Neural cell (in vitro differentiated cells): Measurements from ENCODE around the gene OLFM1. TPM values are rescaled to one million over a fixed set of nuclear protein-coding genes. Genes with fewer than 3 reads are reported as not detected.
A peak's percentile ranks its signal among the peaks of the same experiment; 100 is the strongest.

ENCODE experiments used
- H2AFZ ChIP-seq: fragments of 200-600, 300-800 bp; sonication (generic), shearing (Covaris generic); 2 replicates; pipeline ENCODE4 v1.6.0; 2014; ENCODE audit warnings: low read depth, mild to moderate bottlenecking, antibody characterized with exemption, low read length, moderate library complexity
- H3F3A ChIP-seq: fragments of 200-600 bp; shearing (Covaris generic); 2 replicates; pipeline ENCODE4 v1.6.1; 2016; ENCODE audit warnings: mild to moderate bottlenecking, moderate library complexity, mixed read lengths, antibody characterized with exemption, low read length; ENCODE audit not compliant: insufficient read depth, poor library complexity, severe bottlenecking
- H3K27ac ChIP-seq: fragments of 200-600, 300-800 bp; sonication (generic), shearing (Covaris generic); 2 replicates; pipeline ENCODE4 v1.5.1; 2014; ENCODE audit warnings: mild to moderate bottlenecking, low read length, moderate library complexity
- H3K27me3 ChIP-seq: fragments of 300-800, 200-600 bp; sonication (generic), shearing (Covaris generic); 2 replicates; pipeline ENCODE4 v1.6.0; 2014; ENCODE audit warnings: mild to moderate bottlenecking, low read depth, low read length, moderate library complexity; ENCODE audit not compliant: insufficient read depth
- H3K36me3 ChIP-seq: fragments of 300-800, 200-600 bp; sonication (generic), shearing (Covaris generic); 2 replicates; pipeline ENCODE4 v1.5.1; 2014; ENCODE audit warnings: mild to moderate bottlenecking, antibody characterized with exemption, low read length, moderate library complexity; ENCODE audit not compliant: insufficient read depth
- H3K4me2 ChIP-seq: fragments of 300-800, 200-600 bp; sonication (generic), shearing (Covaris generic); 2 replicates; pipeline ENCODE4 v1.6.0; 2014; ENCODE audit warnings: mild to moderate bottlenecking, low read length
- H3K4me3 ChIP-seq: fragments of 300-800, 200-600 bp; sonication (generic), shearing (Covaris generic); 2 replicates; pipeline ENCODE4 v1.5.1; 2014; ENCODE audit warnings: mild to moderate bottlenecking, low read length, moderate library complexity
- H3K79me2 ChIP-seq: fragments of 200-600 bp; shearing (Covaris generic); replicated peaks from 2 replicates; pipeline ENCODE4 v1.6.0; 2014; ENCODE audit warnings: mild to moderate bottlenecking, low read length, moderate library complexity; ENCODE audit not compliant: insufficient read depth
- H3K9ac ChIP-seq: fragments of 300-800, 200-600 bp; sonication (generic), shearing (Covaris generic); 2 replicates; pipeline ENCODE4 v1.6.1; 2016; ENCODE audit warnings: mild to moderate bottlenecking, low read length, mixed read lengths
- H3K9me2 ChIP-seq: fragments of 200-600 bp; shearing (Covaris generic); 2 replicates; pipeline ENCODE4 v1.6.1; 2016; ENCODE audit warnings: mild to moderate bottlenecking, low read length, mixed read lengths; ENCODE audit not compliant: insufficient read depth
- H3K9me3 ChIP-seq: fragments of 200-600, 300-800 bp; sonication (generic), shearing (Covaris generic); 2 replicates; pipeline ENCODE4 v1.6.1; 2016; ENCODE audit warnings: mild to moderate bottlenecking, mixed run types, low read length, moderate library complexity, mixed read lengths
- H4K20me1 ChIP-seq: fragments of 200-600 bp; shearing (Covaris generic); 2 replicates; pipeline ENCODE4 v1.6.1; 2016; ENCODE audit warnings: mild to moderate bottlenecking, mixed run types; ENCODE audit not compliant: insufficient read depth
- CTCF ChIP-seq: fragments of 450-650 bp; IDR thresholded peaks from 2 replicates; pipeline ENCODE4 v1.5.1; 2014; ENCODE audit warnings: antibody characterized with exemption, mild to moderate bottlenecking, moderate library complexity; ENCODE audit not compliant: poor library complexity, severe bottlenecking
- MXI1 ChIP-seq: fragments of 450-650 bp; conservative IDR thresholded peaks from 2 replicates; pipeline ENCODE4 v1.6.1; 2014; ENCODE audit warnings: antibody characterized with exemption, mild to moderate bottlenecking; ENCODE audit not compliant: poor library complexity, severe bottlenecking
- POLR2AphosphoS5 ChIP-seq: IDR thresholded peaks from 2 replicates; pipeline ENCODE4 v1.6.1; 2012
- RAD21 ChIP-seq: fragments of 450-650 bp; conservative IDR thresholded peaks from 2 replicates; pipeline ENCODE4 v1.6.1; 2014; ENCODE audit warnings: antibody characterized with exemption, mild to moderate bottlenecking, moderate library complexity
- REST ChIP-seq: IDR thresholded peaks from 2 replicates; pipeline ENCODE4 v1.6.1; 2012; ENCODE audit warnings: borderline replicate concordance
- SMC3 ChIP-seq: fragments of 450-650 bp; conservative IDR thresholded peaks from 2 replicates; pipeline ENCODE4 v1.6.1; 2014; ENCODE audit warnings: antibody characterized with exemption, mild to moderate bottlenecking, moderate library complexity; ENCODE audit not compliant: poor library complexity
- TAF1 ChIP-seq: IDR thresholded peaks from 2 replicates; pipeline ENCODE4 v1.6.1; 2012; ENCODE audit warnings: low read depth
- polyA plus RNA-seq: library from polyadenylated mRNA; depleted of rRNA; stranded (reverse); fragments of >200 nt; gene quantifications from 2 replicates; pipeline ENCODE4 v1.2.3, GENCODE V29; 2014

The OLFM1 gene
- polyA plus RNA-seq, 1 donor from 2014 or later = 102 TPM

- Histone ChIP-seq H2AFZ (no peak overlapping the region), H3K36me3 (no peaks in the 10 kb centered on the region), H3K9ac (no peak overlapping the region), H3K9me2 (no peaks in the 10 kb centered on the region), H3K27ac (no peak overlapping the region), H3K9me3 (no peaks in the 10 kb centered on the region), H3K4me3 (no peak overlapping the region), H4K20me1 (no peaks in the 10 kb centered on the region), H3F3A (no peaks in the 10 kb centered on the region), H3K27me3 (no peaks in the 10 kb centered on the region), H3K79me2 (no peaks in the 10 kb centered on the region), H3K4me2 (no peak overlapping the region)
- TF ChIP-seq TAF1 (no peak), POLR2AphosphoS5 (no peak), SMC3 (no peak), MXI1 (no peak), REST (no peak)
These were observed 18.6 kb upstream of the OLFM1 start for GRCh38 chr9:135068776-135069415.

GRCh38 chr9:135069558-135070197 is 17.8 kb upstream of the OLFM1 start:
- H3K36me3 ChIP-seq = no peaks in the 10 kb centered on the region
- H3K4me3 ChIP-seq = peak overlapping the region; percentile 53
- no peaks in the 10 kb centered on the region for H3K9me3 ChIP-seq
- no peak overlapping the region for H2AFZ ChIP-seq
- peak overlapping the region; percentile 59 for H3K9ac ChIP-seq
- H3K9me2 ChIP-seq = no peaks in the 10 kb centered on the region
- no peaks in the 10 kb centered on the region for H4K20me1 ChIP-seq
- no peaks in the 10 kb centered on the region for H3K79me2 ChIP-seq
- peak overlapping the region; percentile 17 for H3K4me2 ChIP-seq
- H3K27ac ChIP-seq = peak overlapping the region; percentile 75
- no peak for TF ChIP-seq TAF1
- TF ChIP-seq CTCF = no peak
- no peak for TF ChIP-seq MXI1
- TF ChIP-seq RAD21 = no peak
- no peak for TF ChIP-seq POLR2AphosphoS5
- H3K27me3 ChIP-seq = no peaks in the 10 kb centered on the region
- H3F3A ChIP-seq = no peaks in the 10 kb centered on the region
